Astrocyte (in vitro differentiated cells and primary cell): ENCODE measurements around the gene TRIM8.

ENCODE experiments used
- EZH2 ChIP-seq: IDR thresholded peaks from 2 replicates; pipeline ENCODE4 v1.6.1; 2012; ENCODE audit warnings: mild to moderate bottlenecking, low read length, inconsistent platforms; ENCODE audit not compliant: insufficient read depth
- TF ChIP-seq, protein P1 (sequence below): IDR thresholded peaks from 2 replicates; pipeline ENCODE4 v1.5.1; 2011; ENCODE audit warnings: low read depth, mild to moderate bottlenecking, inconsistent platforms, low read length, moderate library complexity; ENCODE audit not compliant: insufficient read depth

DNA sequence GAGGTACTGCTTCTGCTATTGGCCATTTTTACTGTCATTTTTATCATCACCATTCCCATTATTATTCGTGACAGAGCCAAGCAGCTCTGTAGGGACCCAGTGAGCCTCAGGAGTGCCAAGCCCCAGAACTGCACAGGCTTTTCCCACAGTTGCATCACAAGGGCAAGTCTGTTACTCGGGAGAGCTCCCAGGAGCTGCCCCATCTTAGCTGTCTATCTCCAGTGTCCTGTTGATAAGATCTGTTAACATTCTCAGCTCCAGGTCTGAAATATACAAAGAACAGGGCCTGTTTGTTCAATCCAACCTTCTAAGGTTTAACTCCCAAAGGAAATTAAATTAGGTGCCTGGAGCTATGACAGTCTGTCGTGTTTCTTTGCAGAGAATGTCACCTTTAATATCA, 20.2 kb upstream of the TRIM8 start:
- TF ChIP-seq, protein P1, sequence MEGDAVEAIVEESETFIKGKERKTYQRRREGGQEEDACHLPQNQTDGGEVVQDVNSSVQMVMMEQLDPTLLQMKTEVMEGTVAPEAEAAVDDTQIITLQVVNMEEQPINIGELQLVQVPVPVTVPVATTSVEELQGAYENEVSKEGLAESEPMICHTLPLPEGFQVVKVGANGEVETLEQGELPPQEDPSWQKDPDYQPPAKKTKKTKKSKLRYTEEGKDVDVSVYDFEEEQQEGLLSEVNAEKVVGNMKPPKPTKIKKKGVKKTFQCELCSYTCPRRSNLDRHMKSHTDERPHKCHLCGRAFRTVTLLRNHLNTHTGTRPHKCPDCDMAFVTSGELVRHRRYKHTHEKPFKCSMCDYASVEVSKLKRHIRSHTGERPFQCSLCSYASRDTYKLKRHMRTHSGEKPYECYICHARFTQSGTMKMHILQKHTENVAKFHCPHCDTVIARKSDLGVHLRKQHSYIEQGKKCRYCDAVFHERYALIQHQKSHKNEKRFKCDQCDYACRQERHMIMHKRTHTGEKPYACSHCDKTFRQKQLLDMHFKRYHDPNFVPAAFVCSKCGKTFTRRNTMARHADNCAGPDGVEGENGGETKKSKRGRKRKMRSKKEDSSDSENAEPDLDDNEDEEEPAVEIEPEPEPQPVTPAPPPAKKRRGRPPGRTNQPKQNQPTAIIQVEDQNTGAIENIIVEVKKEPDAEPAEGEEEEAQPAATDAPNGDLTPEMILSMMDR, result no peak
- TF ChIP-seq EZH2, result no peak
